GM12891 (cell line): ENCODE measurements around the gene TM2D3.

Source experiments
- DNase-seq: peaks from one replicate; pipeline ENCODE4 v3.0.0; 2011; ENCODE audit warnings: low spot score; ENCODE audit not compliant: insufficient read length
- FAIRE-seq: peaks from 2 replicates; lab custom pipeline; 2011; peaks lifted over from hg19 to GRCh38; lab: Jason Lieb, UNC
- PAX5 ChIP-seq: IDR thresholded peaks from 2 replicates; pipeline ENCODE4 v1.6.1; 2011; ENCODE audit warnings: low read length, moderate library complexity, mild to moderate bottlenecking; ENCODE audit not compliant: insufficient read depth, severe bottlenecking
- POLR2A ChIP-seq: IDR thresholded peaks from 2 replicates; pipeline ENCODE4 v1.6.1; 2011; ENCODE audit warnings: low read depth, low read length, control low read depth
- POLR2AphosphoS5 ChIP-seq: IDR thresholded peaks from 2 replicates; pipeline ENCODE4 v1.6.1; 2011; ENCODE audit warnings: low read depth, low read length, control low read depth
- POU2F2 ChIP-seq: IDR thresholded peaks from 2 replicates; pipeline ENCODE4 v1.6.1; 2011; ENCODE audit warnings: low read depth, mild to moderate bottlenecking, control low read depth, low read length, moderate library complexity
- SPI1 ChIP-seq: IDR thresholded peaks from 2 replicates; pipeline ENCODE4 v1.6.1; 2011; ENCODE audit warnings: low read depth, low read length, control low read depth
- TAF1 ChIP-seq: IDR thresholded peaks from 2 replicates; pipeline ENCODE4 v1.6.1; 2011; ENCODE audit warnings: low read depth, low read length, control low read depth

TM2D3 gene

DNA sequence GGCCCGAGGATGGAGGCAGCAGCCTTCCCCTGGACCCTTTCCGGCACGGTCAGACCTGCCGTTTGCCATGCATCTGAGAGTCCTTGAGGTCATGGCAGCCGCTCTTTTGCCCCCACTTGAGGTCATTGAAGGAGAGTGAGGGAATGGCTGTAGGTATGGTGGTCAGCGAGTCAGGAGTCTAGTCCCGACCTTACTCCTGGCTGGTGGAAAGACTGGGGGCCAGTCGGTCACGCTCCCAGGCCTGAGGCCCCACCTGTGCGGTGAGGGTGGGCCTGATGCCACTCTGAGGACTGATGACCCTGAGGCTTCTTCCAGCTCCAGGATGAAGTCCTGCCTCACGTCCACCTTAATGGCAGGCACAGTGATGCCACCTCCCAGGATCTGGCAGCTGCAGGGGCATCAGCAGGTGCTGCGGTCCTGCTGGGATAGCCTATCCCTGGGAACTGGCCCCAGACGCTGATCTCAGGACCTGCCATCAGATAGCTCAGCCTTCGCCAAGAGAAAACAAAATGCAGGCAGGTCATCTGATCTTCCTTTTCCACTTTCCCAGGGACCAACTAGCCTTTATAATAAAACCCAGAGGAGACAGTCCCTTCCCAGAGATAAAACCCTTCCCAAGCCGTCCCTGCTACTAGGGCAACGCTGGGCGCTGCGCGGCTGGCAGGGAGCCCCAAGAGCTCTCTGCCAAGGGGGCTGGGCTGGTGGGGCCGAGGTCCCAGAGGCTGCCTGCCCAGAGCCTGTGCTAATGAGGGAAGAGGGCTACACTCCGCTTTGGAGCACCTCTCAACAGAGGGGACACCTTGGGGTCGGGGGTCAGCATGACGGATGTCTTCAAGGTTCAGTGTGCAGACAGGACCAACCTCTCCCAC is 42.2 kb downstream of the TM2D3 start:
- no peak for FAIRE-seq
- TF ChIP-seq SPI1: no peak
- TF ChIP-seq PAX5: no peak
- TF ChIP-seq POU2F2: no peak
- TF ChIP-seq POLR2A: no peak
- no peak for DNase-seq

DNA sequence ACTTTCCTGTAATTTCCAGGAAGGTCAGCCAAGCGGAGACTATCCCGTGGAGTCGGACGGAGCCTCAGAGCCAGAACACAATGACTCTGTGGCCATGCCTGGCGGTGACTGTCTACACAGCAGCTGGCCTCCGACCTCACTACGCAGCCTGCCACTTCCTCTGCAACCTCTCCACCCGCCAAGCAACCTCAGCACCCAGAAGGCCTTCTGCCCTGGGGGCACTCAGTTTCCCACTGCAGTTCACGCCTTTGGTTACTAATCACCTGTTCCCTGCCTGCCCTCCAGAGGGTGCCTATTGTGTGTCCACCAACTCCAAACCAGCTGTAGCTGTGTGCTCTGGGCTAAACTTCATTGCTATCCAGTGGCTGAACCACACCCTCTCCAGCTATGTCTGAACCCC is 44.0 kb downstream of the TM2D3 start:
- TF ChIP-seq POU2F2: no peak
- no peak for TF ChIP-seq SPI1
- TF ChIP-seq PAX5: no peak
- TF ChIP-seq POLR2A: no peak
- TF ChIP-seq POLR2AphosphoS5: no peak
- no peak for TF ChIP-seq TAF1
- no peak for FAIRE-seq

DNA sequence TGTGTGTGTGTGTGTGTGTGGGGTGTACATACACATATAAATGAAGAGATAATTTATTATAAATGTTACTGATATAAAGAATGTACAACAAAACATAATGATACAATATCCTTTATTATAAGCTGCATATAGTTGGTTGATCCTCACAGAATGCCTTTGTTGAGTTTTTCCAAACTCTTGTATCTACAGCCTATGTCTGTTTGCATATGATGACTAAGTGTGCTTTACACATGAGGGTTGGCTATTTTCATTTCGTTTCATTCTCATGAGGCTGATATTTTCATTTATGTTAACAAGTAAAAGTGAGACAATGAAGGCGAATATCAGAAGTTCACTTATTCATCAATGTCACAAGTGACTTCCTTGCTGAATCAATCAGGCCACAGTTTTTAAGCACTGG is 45.1 kb downstream of the TM2D3 start:
- TF ChIP-seq POU2F2: no peak
- TF ChIP-seq PAX5: no peak
- no peak for TF ChIP-seq POLR2A
- TF ChIP-seq SPI1: no peak
- no peak for TF ChIP-seq TAF1
- no peak for TF ChIP-seq POLR2AphosphoS5
- DNase-seq (no peak), FAIRE-seq (no peak)

More for the DNA sequence above, 44.0 kb downstream of the TM2D3 start:
- no peak for DNase-seq

DNA sequence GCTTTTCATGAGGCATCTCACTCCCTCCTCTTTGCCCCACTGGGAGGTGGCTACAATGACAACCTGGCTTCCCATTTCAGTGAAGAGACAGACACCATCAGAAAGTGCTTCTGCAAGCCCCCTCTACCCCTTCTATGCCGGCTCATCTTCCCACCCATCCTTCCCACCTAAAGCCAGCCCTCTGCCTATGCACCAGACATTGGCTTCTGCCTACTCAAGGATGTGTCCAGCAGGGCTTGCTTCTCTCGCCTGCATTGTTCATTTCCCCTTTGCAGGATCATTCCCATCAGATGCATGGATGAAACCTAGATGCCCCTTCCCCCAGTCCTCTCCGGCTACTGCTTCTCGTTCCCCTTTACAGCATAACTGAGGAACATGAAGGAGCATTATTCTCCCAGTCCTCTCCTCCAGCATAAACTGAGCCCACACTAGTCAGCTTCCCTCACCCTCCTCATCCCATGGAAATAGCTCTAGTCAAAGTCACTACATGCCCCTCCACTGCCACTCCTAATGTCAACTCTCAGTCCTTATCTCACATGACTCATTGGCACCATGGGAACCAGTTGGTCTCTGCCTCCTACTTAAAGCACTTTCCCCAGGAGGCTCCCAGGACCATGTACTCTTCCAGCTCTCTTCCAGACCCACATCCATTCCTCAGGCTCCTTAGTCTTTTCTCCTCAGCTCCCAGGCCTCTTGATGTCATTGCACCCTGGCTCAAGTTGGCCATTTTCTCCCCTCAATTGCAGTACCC is 47.9 kb downstream of the TM2D3 start:
- no peak for FAIRE-seq
- DNase-seq: no peak
- no peak for TF ChIP-seq PAX5
- TF ChIP-seq POLR2A: no peak
- no peak for TF ChIP-seq SPI1
- TF ChIP-seq POLR2AphosphoS5: no peak
- TF ChIP-seq TAF1: no peak
- TF ChIP-seq POU2F2: no peak

DNA sequence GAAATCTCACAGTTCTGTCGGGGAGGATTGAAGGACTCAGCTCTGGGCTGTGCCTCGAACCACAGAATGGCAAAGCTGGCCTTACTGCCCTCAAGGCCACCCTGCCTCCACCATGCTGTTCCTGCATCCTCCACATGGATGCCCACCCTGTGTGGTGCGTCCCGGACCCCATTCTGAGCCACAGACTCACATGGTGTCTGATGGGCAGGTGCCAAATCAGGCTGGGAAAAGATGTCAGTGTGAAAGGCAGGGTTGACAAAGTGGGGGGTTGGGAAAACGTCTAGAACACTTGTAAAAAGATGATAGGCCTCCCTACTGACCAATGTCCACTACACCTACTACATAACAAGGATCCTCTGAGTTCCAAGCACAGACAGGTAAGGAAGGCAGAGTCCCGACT is 49.4 kb downstream of the TM2D3 start:
- TF ChIP-seq POU2F2 (no peak), SPI1 (no peak), PAX5 (no peak), TAF1 (no peak), POLR2AphosphoS5 (no peak), POLR2A (no peak)
- DNase-seq (no peak), FAIRE-seq (no peak)

DNA sequence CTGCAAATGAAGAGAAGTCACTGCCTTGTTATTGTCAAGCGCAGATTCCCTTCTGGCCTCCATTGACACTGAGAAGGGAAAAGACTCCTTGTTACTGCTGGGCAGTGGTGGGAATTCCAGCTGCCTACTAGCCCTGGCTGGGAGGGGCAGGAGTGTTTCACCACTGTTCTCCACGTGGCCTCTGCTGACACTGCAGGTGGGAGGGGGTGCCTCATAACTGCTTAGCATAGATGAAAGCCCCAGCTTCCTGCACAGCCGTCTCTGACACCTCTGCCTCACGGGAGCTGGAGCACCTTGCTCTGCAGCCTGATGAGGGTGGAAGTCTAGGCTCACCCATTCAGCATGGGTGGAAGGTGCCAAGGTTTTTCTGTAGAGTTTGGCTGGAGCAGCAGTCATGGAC is 52.1 kb downstream of the TM2D3 start:
- TF ChIP-seq POU2F2: no peak
- no peak for TF ChIP-seq PAX5
- no peak for TF ChIP-seq POLR2A
- TF ChIP-seq SPI1: no peak
- TF ChIP-seq TAF1: no peak
- TF ChIP-seq POLR2AphosphoS5: no peak
- no peak for FAIRE-seq

DNA sequence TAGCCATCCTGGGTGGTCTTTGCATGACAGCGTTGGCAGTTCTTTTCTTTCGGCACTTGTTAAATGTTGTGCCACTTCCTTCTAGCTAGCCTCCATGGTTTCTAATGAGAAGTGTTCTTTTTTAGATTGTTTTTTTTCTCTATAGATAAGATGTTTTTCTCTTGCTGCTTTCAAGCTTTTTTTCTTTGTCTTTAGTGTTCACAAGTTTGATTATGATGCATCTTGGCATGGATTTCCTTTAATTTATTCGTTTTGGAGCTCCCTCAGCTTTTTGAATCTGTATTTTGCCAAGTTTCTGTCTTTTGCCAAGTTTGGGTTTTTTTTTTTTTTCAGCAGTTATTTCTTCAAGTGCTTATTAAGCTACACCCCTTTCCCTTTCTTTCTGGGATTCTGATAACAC is 53.1 kb downstream of the TM2D3 start:
- no peak for FAIRE-seq
- TF ChIP-seq SPI1 (no peak), PAX5 (no peak), TAF1 (no peak)
- DNase-seq: no peak

More for the DNA sequence above, 52.1 kb downstream of the TM2D3 start:
- DNase-seq: no peak

DNA sequence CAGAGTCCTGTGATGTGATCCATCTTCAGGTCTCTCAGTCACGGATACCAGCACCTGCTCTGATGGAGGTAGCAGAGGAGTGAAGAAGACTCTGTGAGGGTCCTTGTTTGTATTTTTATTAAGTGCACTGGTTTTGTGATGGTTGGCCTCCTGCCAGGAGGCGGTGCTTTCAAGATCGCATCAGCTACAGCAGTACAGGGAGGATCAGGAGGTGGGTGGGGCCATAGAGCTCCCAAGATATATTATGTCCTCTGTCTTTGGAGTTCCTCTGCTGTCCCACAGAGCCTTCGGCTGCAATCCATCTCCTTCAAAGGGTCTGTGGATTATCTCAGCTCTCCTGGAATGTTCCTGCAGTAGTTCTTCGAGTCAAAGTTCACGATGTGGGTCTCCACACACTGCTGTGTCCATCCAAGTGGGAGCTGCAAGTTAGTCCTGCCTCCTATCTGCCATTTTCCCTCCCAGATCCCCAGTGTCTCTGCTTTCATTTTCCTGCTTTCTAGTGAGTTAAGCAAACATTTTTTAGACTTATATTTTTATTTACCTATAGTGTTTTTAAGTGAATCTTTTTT is 54.7 kb downstream of the TM2D3 start:
- no peak for DNase-seq
- no peak for FAIRE-seq
- TF ChIP-seq POLR2AphosphoS5: no peak
- TF ChIP-seq TAF1: no peak
- TF ChIP-seq PAX5: no peak
- TF ChIP-seq POU2F2: no peak
- no peak for TF ChIP-seq POLR2A
- no peak for TF ChIP-seq SPI1

DNA sequence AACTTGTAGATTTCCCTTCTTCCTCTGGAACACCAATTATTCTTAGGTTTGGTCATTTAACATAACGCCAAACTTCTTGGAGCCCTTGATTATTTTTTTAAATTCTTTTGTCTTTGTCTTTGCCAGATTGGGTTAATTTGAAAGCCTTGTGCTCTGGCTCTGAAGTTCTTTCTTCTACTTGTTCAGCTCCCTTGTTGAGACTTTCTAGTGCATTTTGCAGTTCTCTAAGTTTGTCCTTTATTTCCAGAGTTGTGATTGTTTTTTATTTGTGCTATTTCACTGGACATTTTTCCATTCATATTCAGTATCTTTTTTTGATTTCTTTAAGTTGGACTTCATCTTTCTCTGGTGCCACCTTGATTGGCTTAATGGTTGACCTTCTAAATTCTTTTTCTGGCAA is 55.5 kb downstream of the TM2D3 start:
- FAIRE-seq: no peak

More for the DNA sequence above, 55.5 kb downstream of the TM2D3 start:
- DNase-seq: no peak
- TF ChIP-seq PAX5 (no peak), POLR2AphosphoS5 (no peak), POU2F2 (no peak), SPI1 (no peak), TAF1 (no peak), POLR2A (no peak)
